Occipital lobe (tissue), 2 donors: ENCODE measurements around the gene ZFHX2. TPM values are rescaled to one million over a fixed set of nuclear protein-coding genes. Genes with fewer than 3 reads are reported as not detected.

Experiments used
- DNase-seq: peaks from one replicate; lab custom pipeline; 2025; lab: John Stamatoyannopoulos, UW
- total RNA-seq: library from RNA; depleted of rRNA; stranded (reverse); fragments of >200 nt; gene quantifications from one replicate; pipeline ENCODE4 v1.2.3, GENCODE V29; 2014

ZFHX2 gene
- total RNA-seq, 1 donor from 2014 or later: 1.2 TPM

- no peak for DNase-seq
Measured at GRCh38 chr14:23559926-23560520, 8.5 kb upstream of the ZFHX2 start.

DNA sequence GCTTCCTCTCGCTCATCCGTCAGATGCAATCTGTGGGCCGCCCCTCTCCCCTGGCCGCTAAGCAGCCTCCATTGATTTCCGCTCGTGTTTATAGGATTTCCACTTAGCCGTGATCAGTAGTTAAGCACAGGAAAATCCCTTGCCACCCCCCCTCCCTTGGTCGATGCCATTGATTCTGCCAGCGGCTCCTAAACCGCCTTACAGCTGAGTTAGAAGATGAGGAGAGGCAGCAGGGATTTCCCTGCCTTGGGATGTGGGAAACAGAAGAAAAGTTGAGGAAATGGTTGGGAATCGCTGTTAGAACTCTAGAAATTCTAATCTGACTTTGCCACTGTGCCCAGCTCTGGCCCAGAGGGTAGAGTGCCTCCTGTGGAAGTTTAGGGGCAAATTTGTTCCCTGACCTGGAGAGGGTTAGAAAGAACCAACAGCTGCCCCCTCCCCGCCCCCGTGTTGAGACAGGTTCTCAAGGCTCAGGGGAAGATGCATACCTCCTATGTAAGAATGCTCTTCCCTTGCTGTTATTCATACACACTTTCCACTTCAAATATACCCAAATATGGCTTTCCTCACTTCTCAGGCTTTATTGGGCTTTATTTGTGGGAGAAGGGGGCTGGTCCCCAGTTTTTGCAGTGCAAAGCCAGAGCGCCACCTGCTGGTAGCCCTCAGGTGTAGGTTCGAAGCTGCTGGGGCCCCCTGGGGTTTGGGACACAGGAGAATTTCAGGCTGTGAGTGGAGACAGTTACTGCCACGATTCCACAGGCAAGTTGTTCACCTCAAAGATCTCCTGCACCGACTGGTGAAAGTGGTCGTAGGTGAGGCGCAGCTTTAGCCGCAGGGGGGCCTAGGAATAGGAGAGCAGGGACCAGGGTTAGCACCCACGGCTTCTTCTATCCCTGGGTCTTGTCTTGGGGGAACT lies 7.7 kb upstream of the ZFHX2 start:
- DNase-seq: no peak

GRCh38 chr14:23558346-23559009 lies 6.9 kb upstream of the ZFHX2 start:
- DNase-seq: no peak

DNA sequence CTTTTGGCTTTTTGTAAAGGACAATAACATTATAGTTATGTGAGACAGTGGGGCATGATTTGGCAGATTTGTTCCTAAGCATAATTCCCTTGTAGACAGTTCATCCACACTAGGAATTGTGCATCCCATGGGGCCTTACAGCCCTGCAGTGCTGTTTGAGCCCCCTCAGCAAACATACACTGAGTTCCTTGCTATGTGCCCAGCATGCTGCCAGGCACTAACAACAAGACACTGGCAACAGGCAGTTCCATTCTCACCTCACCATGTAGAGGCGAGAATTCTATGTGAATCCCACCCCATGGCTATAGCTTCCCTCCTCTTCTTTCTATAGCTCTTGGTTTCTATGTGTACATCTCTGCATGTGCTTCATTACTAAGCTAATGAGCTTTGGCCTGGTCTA lies 6.4 kb upstream of the ZFHX2 start:
- no peak for DNase-seq

DNA sequence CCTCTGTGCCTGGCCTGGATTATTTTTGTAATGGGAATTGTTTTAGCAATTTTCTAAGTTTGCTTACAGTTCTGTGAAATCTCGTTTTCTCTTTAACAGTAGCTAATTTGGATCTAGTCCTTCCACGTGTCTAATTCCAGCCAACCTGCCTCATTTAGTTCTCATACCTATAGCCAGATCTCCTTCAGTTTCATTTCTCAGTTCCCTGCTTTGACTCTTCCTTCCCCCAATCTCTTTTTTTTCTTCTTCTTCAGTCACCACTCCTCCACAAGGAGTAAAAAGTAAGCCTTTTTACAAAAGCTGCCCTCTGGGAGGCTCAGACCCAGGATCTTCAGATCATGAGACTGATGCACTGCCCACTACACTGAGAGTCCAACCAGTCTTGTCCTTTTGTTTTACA lies 6.0 kb upstream of the ZFHX2 start:
- DNase-seq: no peak

DNA sequence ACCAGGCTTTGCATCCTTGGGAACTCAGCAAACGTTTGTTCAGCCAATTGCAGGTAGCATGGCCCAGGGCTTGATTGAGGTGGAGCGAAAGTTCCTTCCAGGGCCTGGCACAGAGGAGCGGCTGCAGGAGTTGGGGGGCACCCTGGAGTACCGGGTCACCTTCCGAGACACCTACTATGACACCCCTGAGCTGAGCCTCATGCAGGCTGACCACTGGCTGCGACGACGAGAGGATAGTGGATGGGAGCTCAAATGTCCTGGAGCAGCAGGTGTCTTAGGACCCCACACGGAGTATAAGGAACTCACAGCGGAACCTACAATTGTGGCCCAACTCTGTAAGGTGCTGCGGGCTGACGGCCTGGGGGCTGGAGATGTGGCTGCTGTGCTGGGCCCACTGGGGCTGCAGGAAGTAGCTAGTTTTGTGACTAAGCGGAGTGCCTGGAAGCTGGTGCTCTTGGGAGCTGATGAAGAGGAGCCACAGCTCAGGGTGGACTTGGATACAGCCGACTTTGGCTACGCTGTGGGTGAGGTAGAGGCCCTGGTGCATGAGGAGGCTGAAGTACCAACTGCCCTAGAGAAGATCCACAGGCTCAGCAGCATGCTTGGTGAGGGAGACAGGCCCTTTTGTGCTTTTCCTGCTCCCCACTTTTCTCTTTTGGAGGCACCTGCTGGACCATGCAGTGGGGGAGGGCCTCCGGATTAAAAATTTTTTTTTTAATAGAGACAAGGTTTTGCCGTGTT lies 5.3 kb upstream of the ZFHX2 start:
- DNase-seq: no peak

DNA sequence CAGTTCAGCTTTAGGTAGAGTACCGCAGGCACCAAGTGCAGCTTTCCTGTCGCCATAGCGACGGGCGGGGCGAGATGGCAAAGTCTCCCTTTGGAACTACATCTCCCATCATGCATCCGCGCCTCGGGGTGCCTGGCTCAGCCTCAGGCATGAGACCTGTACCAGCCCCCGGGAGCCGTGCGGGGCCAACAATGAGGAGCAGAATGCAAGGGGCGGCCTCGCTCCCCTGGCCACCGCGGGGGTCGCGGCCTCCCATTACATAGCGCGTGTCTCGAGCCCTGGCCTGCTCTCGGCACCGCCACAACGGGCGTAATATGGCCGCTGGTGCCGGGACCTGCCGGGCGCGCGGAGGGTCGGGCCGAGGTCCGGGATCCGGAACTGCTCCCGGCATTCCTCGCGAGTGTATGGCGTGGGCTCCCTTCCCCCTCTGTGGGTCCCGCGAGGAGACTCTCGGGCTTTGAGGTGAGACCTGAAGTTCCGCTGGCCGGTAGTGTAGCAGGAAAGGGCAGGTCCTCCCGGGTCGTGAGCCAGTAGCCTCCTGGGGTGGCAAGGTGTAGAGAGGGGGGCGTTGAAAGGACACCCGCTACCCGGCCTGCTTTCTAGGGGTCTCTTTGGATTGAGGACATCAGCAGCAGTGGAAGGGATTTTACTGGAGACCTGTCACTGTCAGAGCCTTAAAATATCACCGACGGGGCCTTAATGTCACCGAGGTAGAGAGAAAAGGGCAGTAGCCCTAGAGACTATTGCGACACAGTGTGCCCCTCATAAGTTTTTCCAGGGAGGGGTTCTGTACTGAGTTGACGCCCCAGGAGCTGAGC lies 4.5 kb upstream of the ZFHX2 start, which contains the start of gene THTPA:
TSS of gene THTPA (plus strand) at position 390 of the 818 bp plus-strand sequence. CDS start 487 bp downstream, outside the sequence.
- DNase-seq: peak; percentile 91

GRCh38 chr14:23555533-23555881 lies 3.9 kb upstream of the ZFHX2 start:
- no peak for DNase-seq

GRCh38 chr14:23550812-23551265 lies 726 bp downstream of the ZFHX2 start:
- no peak for DNase-seq

GRCh38 chr14:23550131-23550811 lies 1.3 kb downstream of the ZFHX2 start:
- DNase-seq: no peak

- DNase-seq: no peak
Measured at GRCh38 chr14:23548351-23549318, 2.9 kb downstream of the ZFHX2 start.

- DNase-seq: no peak
Measured at GRCh38 chr14:23547924-23548323, 3.6 kb downstream of the ZFHX2 start.

DNA sequence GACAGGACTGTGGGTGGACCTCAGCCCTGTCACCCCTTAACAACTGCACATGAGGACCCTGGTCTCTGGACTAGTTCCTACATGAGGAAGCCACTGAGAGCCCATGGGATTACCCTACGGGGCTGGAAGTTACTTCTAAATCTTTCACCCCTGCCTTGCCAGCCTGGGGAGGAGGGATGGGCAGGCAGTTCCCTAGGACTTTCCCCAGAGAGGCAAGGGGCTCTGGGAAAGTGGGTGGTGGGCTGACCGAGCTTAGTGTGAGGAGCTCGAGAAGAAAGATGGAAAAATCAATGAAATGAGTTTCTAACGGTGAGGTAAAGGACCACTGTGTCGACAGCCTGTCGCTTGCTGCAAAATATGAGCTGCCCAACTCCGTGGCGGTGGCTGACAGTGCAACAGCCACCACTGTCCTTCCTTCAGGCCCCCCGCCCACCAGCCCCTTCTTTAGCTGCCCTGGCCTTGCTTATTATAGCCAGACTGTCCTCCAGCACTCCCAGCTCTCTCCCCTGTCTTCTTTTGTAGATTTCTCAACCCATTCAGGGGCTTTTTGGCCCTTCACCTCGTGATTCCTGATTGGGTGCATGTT lies 5.0 kb downstream of the ZFHX2 start:
- no peak for DNase-seq

GRCh38 chr14:23545740-23546365 lies 5.7 kb downstream of the ZFHX2 start:
- DNase-seq: no peak

DNA sequence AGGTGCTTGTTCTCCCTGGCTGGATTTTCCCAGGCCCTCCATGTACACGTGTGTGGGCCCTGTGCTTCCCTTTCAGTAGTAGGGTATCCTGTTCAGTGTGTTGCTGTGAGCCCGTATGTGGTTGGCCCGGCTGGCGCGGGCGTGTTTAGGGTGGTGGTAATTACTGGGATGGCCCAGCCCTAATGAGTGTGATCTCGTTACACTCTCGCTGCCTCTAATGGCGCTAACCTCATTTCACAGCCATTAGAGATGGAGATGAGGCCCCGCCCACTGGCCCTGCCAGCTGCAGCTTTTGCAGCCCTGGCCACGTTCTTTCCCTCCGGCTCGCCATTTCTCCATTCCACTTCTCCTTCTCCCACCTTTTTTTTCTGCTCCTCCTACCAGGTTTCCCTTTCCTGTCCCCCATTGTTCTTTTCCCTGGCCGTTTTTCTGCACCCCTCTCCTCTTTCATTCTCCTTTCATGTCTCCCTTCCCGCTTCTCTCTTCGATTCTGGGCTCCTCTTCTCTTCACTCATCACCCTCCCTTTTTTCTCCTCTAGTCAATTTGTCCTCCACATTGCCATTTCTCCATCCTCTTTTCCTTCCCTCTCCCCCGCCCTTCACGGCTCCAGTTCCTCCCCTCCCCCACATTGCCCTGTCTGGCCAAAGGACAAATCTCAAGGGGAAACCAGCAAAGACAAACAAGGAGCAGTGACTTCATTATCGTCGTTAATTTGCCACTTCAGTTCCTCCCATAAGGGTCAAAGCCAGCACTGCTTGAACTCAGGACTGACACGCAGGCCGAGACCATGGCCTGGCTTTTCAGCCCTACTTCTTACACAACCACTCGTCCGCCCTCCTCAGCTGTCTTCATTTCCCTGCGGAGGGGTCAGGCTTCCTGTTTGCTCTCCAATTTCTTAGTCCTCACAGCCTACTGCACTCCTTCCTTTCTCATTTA lies 6.8 kb downstream of the ZFHX2 start:
- DNase-seq: no peak

DNA sequence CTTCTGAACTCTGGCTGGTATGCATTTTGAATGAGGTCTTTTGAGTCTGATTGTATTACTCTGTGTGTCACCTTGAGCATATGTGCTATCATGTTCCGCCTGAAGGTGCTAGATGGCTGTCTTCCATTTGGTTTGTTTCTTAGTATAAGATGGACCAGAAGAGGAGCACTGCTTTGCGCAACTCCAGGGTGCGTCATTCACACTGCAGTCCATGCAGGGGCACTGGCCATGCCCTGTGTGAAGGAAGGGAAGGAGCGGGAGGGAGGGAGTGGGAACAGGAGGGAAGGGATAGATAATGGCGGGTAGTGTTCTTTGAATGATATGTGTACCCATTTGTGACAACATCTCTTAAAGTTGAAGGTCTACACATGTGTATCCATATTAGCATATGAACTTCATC lies 8.2 kb downstream of the ZFHX2 start:
- DNase-seq: no peak

- no peak for DNase-seq
Measured at GRCh38 chr14:23542261-23542660, 9.3 kb downstream of the ZFHX2 start.
